IMR-90 (cell line): ENCODE data around the gene FGR. TPM values are rescaled to one million over a fixed set of nuclear protein-coding genes. Genes with fewer than 3 reads are reported as not detected.
A peak's percentile ranks its signal among the peaks of the same experiment; 100 is the strongest.

ENCODE experiments used
- ATAC-seq: fragments of 200-7000 bp; cut with Tn5 transposase; 2 replicates; pipeline ENCODE4 v1.9.1; 2020; ENCODE audit warnings: low read depth, mild to moderate bottlenecking, moderate library complexity
- BruUV-seq: library from RNA; stranded (reverse); fragments of 400-500 nt; replicated peaks from 2 replicates; lab custom pipeline; 2021; lab: Mats Ljungman, UMichigan
- CTCF ChIA-PET: fragments of 300-600 bp; formaldehyde crosslinking; extraction: SDS; loops from one replicate; lab custom pipeline; 2021; ENCODE audit warnings: antibody characterized with exemption; lab: Yijun Ruan, JAX
- POLR2A ChIA-PET: fragments of 300-600 bp; sonication (Branson Sonifier 250); formaldehyde crosslinking; loops from one replicate; lab custom pipeline; 2022; ENCODE audit warnings: antibody characterized with exemption; ENCODE audit not compliant: unreplicated experiment; lab: Charles Lee
- DNase-seq: peaks from one replicate; pipeline ENCODE4 v3.0.0; 2013
- H2AFZ ChIP-seq: replicated peaks from 2 replicates; pipeline ENCODE3; 2013; ENCODE audit warnings: low read length, mild to moderate bottlenecking; ENCODE audit not compliant: poor library complexity
- H2AK5ac ChIP-seq: 2 replicates; pipeline ENCODE4 v1.6.1; 2013; ENCODE audit warnings: low read depth, low read length, inconsistent platforms
- H2AK9ac ChIP-seq: replicated peaks from 2 replicates; pipeline ENCODE3; 2013; ENCODE audit warnings: mild to moderate bottlenecking, low read depth, low read length, moderate library complexity; ENCODE audit not compliant: poor library complexity
- H2BK120ac ChIP-seq: 2 replicates; pipeline ENCODE4 v1.6.1; 2013; ENCODE audit warnings: low read depth, low read length, inconsistent platforms
- H2BK15ac ChIP-seq: 3 replicates; pipeline ENCODE4 v1.6.1; 2013; ENCODE audit warnings: low read depth, low read length, inconsistent platforms
- H2BK20ac ChIP-seq: 2 replicates; pipeline ENCODE4 v1.6.1; 2013; ENCODE audit warnings: low read depth, mild to moderate bottlenecking, inconsistent platforms, low read length, moderate library complexity
- H2BK5ac ChIP-seq: 2 replicates; pipeline ENCODE4 v1.6.1; 2013; ENCODE audit warnings: mild to moderate bottlenecking, low read depth, low read length, inconsistent platforms; ENCODE audit not compliant: poor library complexity, severe bottlenecking
- H3K14ac ChIP-seq: replicated peaks from 2 replicates; pipeline ENCODE4 v1.6.1; 2013; ENCODE audit warnings: low read depth, low read length, inconsistent platforms
- H3K18ac ChIP-seq: 2 replicates; pipeline ENCODE4 v1.6.1; 2013; ENCODE audit warnings: low read depth, low read length, control low read depth
- H3K23ac ChIP-seq: 2 replicates; pipeline ENCODE4 v1.6.1; 2013; ENCODE audit warnings: low read depth, low read length, inconsistent platforms
- H3K27ac ChIP-seq: 2 replicates; pipeline ENCODE4 v1.5.1; 2013; ENCODE audit warnings: mild to moderate bottlenecking, control low read depth, low read length; ENCODE audit not compliant: insufficient read depth
- H3K27me3 ChIP-seq: 2 replicates; pipeline ENCODE4 v1.6.1; 2013; ENCODE audit warnings: low read length; ENCODE audit not compliant: control insufficient read depth, insufficient read depth
- H3K36me3 ChIP-seq: 2 replicates; pipeline ENCODE4 v1.6.1; 2013; ENCODE audit warnings: low read length, mixed read lengths; ENCODE audit not compliant: control insufficient read depth, insufficient read depth
- H3K4ac ChIP-seq: 2 replicates; pipeline ENCODE4 v1.6.1; 2013; ENCODE audit warnings: low read depth, low read length, inconsistent platforms
- H3K4me1 ChIP-seq: 2 replicates; pipeline ENCODE4 v1.6.1; 2013; ENCODE audit warnings: low read length, mixed read lengths; ENCODE audit not compliant: control insufficient read depth, insufficient read depth
- H3K4me2 ChIP-seq: 2 replicates; pipeline ENCODE4 v1.6.1; 2013; ENCODE audit warnings: low read depth, mild to moderate bottlenecking, control low read depth, low read length, moderate library complexity
- H3K4me3 ChIP-seq: 2 replicates; pipeline ENCODE4 v1.5.1; 2013; ENCODE audit warnings: low read depth, mild to moderate bottlenecking, control low read depth, low read length, moderate library complexity; ENCODE audit not compliant: insufficient read depth
- H3K56ac ChIP-seq: 2 replicates; pipeline ENCODE4 v1.6.1; 2013; ENCODE audit warnings: low read length, inconsistent platforms; ENCODE audit not compliant: insufficient read depth; ENCODE audit errors: extremely low read depth
- H3K79me1 ChIP-seq, 2 experiments: 2 replicates each; pipeline ENCODE4 v1.6.1; 2013; ENCODE audit warnings: low read length in 2 of 2, inconsistent platforms in 1 of 2, low read depth in 1 of 2
- H3K9ac ChIP-seq: 2 replicates; pipeline ENCODE4 v1.6.1; 2013; ENCODE audit warnings: low read depth, low read length, control low read depth
- H3K9me1 ChIP-seq: 2 replicates; pipeline ENCODE4 v1.6.1; 2013; ENCODE audit warnings: low read length, inconsistent platforms; ENCODE audit not compliant: insufficient read depth
- H3K9me3 ChIP-seq: 2 replicates; pipeline ENCODE4 v1.6.1; 2013; ENCODE audit warnings: low read length; ENCODE audit not compliant: control insufficient read depth, insufficient read depth
- H4K20me1 ChIP-seq: 2 replicates; pipeline ENCODE4 v1.6.1; 2013; ENCODE audit warnings: low read length, inconsistent platforms; ENCODE audit not compliant: insufficient read depth
- H4K5ac ChIP-seq: 2 replicates; pipeline ENCODE4 v1.6.1; 2013; ENCODE audit warnings: mild to moderate bottlenecking, low read depth, low read length, control low read depth
- H4K8ac ChIP-seq, 2 experiments: 2 replicates each; pipeline ENCODE4 v1.6.1; 2013; ENCODE audit warnings: low read depth in 2 of 2, low read length in 2 of 2, control low read depth in 1 of 2, inconsistent platforms in 1 of 2
- H4K91ac ChIP-seq: 2 replicates; pipeline ENCODE4 v1.6.1; 2013; ENCODE audit warnings: low read depth, low read length, inconsistent platforms; ENCODE audit not compliant: insufficient read depth
- MAFK ChIP-seq: IDR thresholded peaks from 2 replicates; pipeline ENCODE4 v1.6.1; 2012; ENCODE audit warnings: low read depth, low read length, improper control_type of control experiment
- MAZ ChIP-seq: IDR thresholded peaks from 2 replicates; pipeline ENCODE4 v1.6.1; 2012; ENCODE audit warnings: low read depth, mild to moderate bottlenecking, low read length, improper control_type of control experiment, moderate library complexity, borderline replicate concordance
- MXI1 ChIP-seq: IDR thresholded peaks from 2 replicates; pipeline ENCODE4 v1.6.1; 2012; ENCODE audit warnings: low read depth, mild to moderate bottlenecking, low read length, moderate library complexity, borderline replicate concordance
- NFE2L2 ChIP-seq: fragments of 150-350 bp; IDR thresholded peaks from 2 replicates; pipeline ENCODE4 v1.6.1; 2016; ENCODE audit warnings: low read depth, mild to moderate bottlenecking, low read length
- POLR2A ChIP-seq: IDR thresholded peaks from 2 replicates; pipeline ENCODE4 v1.6.1; 2012; ENCODE audit warnings: mild to moderate bottlenecking, low read depth, low read length
- RFX5 ChIP-seq: IDR thresholded peaks from 2 replicates; pipeline ENCODE4 v1.8.0; 2012; ENCODE audit warnings: low read depth, mild to moderate bottlenecking, low read length, moderate library complexity
- WGBS, 2 experiments: methylation state at CpG; one replicate each; pipeline versions ENCODE4 v1.1.5 to v1.1.7; 2013; ENCODE audit warnings: missing lambda C conversion rate in 2 of 2; ENCODE audit not compliant: insufficient read length in 1 of 2; ENCODE audit errors: extremely low coverage in 2 of 2; 5-methylcytosine and 5-hydroxymethylcytosine counted together
- dilution Hi-C: fragments of 300-500 bp; cut with HindIII; formaldehyde crosslinking; loops from one replicate; pipeline ENCODE4 v1.14.3; 2018; ENCODE audit warnings: low sequenced_read_pairs; ENCODE audit not compliant: unreplicated experiment
- in situ Hi-C: fragments of 300-500 bp; cut with MboI; formaldehyde crosslinking; loops from 3 replicates; pipeline ENCODE4 v1.14.3; 2019; ENCODE audit warnings: low sequenced_read_pairs, inconsistent platforms, mixed read lengths
- intact Hi-C: fragments of 100-400 bp; cut with micrococcal nuclease; formaldehyde crosslinking; loops from 2 replicates; pipeline ENCODE4 v1.10.0; 2022
- polyA plus RNA-seq, 3 experiments: library from polyadenylated mRNA; depleted of rRNA; stranded (reverse); fragments of >200 nt; gene quantifications; 2 replicates each; pipeline ENCODE4 v1.2.3, GENCODE V29; 2012; ENCODE audit warnings: low replicate concordance in 1 of 3
- total RNA-seq: library from RNA; depleted of rRNA; stranded (reverse); fragments of >200 nt; gene quantifications from 2 replicates; pipeline ENCODE4 v1.2.3, GENCODE V29; 2012
- TF ChIP-seq, protein P1 (sequence below): fragments of 150-350 bp; IDR thresholded peaks from 2 replicates; pipeline ENCODE4 v1.6.1; 2017; ENCODE audit warnings: mild to moderate bottlenecking, antibody characterized with exemption, low read length, low read depth
- TF ChIP-seq, protein P2 (sequence below): conservative IDR thresholded peaks from 2 replicates; pipeline ENCODE4 v1.5.1; 2012; ENCODE audit warnings: mild to moderate bottlenecking, low read depth, low read length, improper control_type of control experiment
- TF ChIP-seq, protein P3 (sequence below): fragments of 150-350 bp; IDR thresholded peaks from 2 replicates; pipeline ENCODE4 v1.6.1; 2016; ENCODE audit warnings: low read depth, mild to moderate bottlenecking, low read length, moderate library complexity, borderline replicate concordance

FGR gene
- total and polyA plus RNA-seq, 2 of the 4 experiments (the other 2 are of a cell fraction) = not detected

DNA sequence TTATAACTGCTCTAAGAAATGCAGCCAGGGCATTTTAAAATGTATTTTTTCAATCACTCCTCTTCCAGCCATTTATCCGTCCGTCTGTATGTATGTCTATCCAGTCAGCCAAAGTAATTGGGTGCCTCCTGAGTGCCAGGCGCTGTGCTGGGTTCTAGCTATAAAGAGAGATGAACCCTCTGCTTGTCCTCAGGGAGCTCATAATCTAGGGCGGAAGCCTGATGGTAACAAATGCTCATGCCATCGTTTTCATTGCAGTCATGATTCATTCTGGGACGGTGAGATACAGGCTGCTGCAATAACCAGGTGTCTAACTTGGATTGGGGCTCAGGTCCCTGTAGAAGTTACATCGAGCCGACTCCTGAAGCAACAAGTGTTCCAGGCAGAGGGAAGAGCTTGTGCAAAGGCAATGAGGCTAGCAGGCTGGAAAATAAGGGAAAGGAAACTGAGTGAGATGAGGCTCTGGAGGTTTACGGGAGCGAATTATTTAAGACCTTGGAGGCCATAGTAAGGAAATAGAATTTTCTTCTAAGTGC is 25.4 kb upstream of the FGR start:
- Histone ChIP-seq H4K8ac (peak overlapping the region; percentile 69 to 74), H3K9me1 (peaks cover 9% of the 10 kb centered on the region), H3K36me3 (no peaks in the 10 kb centered on the region), H2BK120ac (no peak overlapping the region), H3K4me2 (peak overlapping the region; percentile 20), H4K20me1 (no peaks in the 10 kb centered on the region), H2BK5ac (no peak overlapping the region), H3K4me1 (peaks cover 15% of the 10 kb centered on the region), H2BK15ac (no peak overlapping the region), H3K9ac (no peak overlapping the region), H2AK9ac (peak overlapping the region; percentile 19), H3K23ac (no peak overlapping the region), H3K4me3 (peak overlapping the region; percentile 40; the same call in 1 of the 2 replicates), H3K27ac (no peak overlapping the region), H3K56ac (peak overlapping the region; percentile 39; the same call in 1 of the 2 replicates), H3K4ac (peak overlapping the region; percentile 44; the same call in 1 of the 2 replicates), H3K79me1 (no peaks in the 10 kb centered on the region), H2AFZ (peak overlapping the region; percentile 83), H4K91ac (no peak overlapping the region), H3K14ac (no peak overlapping the region), H3K27me3 (no peaks in the 10 kb centered on the region), H3K18ac (no peak overlapping the region), H2BK20ac (no peak overlapping the region), H2AK5ac (no peak overlapping the region), H3K9me3 (no peaks in the 10 kb centered on the region), H4K5ac (peak overlapping the region; percentile 81)
- DNase-seq (no peak), ATAC-seq (no peak)
- in situ Hi-C loops = loop anchor here (5.0 to 10.0 kb wide), 2 partner anchors 48 to 246 kb away; no protein-coding TSS in a partner anchor
- no TSS peak for BruUV-seq
- WGBS, 2 experiments = 76% methylated on average over 7 of the region's 10 CpGs; no CpG with 5 or more reads in 1 of the 2 experiments
- ChIA-PET POLR2A (no interaction called here), CTCF (interaction anchor here (3.2 kb wide), 1 partner anchor 10 kb away, joined by 11 read pairs; no protein-coding TSS in a partner anchor)
- dilution Hi-C loops = no loop called here
- TF ChIP-seq, protein P1, sequence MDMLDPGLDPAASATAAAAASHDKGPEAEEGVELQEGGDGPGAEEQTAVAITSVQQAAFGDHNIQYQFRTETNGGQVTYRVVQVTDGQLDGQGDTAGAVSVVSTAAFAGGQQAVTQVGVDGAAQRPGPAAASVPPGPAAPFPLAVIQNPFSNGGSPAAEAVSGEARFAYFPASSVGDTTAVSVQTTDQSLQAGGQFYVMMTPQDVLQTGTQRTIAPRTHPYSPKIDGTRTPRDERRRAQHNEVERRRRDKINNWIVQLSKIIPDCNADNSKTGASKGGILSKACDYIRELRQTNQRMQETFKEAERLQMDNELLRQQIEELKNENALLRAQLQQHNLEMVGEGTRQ = no peak
- no peak for TF ChIP-seq MAZ
- no peak for TF ChIP-seq MAFK
- TF ChIP-seq MXI1 = no peak
- no peak for TF ChIP-seq NFE2L2
- TF ChIP-seq, protein P2, sequence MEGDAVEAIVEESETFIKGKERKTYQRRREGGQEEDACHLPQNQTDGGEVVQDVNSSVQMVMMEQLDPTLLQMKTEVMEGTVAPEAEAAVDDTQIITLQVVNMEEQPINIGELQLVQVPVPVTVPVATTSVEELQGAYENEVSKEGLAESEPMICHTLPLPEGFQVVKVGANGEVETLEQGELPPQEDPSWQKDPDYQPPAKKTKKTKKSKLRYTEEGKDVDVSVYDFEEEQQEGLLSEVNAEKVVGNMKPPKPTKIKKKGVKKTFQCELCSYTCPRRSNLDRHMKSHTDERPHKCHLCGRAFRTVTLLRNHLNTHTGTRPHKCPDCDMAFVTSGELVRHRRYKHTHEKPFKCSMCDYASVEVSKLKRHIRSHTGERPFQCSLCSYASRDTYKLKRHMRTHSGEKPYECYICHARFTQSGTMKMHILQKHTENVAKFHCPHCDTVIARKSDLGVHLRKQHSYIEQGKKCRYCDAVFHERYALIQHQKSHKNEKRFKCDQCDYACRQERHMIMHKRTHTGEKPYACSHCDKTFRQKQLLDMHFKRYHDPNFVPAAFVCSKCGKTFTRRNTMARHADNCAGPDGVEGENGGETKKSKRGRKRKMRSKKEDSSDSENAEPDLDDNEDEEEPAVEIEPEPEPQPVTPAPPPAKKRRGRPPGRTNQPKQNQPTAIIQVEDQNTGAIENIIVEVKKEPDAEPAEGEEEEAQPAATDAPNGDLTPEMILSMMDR = no peak
- TF ChIP-seq POLR2A = no peak
- TF ChIP-seq RFX5 = no peak
- TF ChIP-seq, protein P3, sequence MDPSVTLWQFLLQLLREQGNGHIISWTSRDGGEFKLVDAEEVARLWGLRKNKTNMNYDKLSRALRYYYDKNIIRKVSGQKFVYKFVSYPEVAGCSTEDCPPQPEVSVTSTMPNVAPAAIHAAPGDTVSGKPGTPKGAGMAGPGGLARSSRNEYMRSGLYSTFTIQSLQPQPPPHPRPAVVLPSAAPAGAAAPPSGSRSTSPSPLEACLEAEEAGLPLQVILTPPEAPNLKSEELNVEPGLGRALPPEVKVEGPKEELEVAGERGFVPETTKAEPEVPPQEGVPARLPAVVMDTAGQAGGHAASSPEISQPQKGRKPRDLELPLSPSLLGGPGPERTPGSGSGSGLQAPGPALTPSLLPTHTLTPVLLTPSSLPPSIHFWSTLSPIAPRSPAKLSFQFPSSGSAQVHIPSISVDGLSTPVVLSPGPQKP = no peak
- intact Hi-C loops = loop anchor here (5.0 kb wide), 2 partner anchors 103 to 268 kb away; partner anchors contain the start of gene GPR3
